Naive thymus-derived CD8-positive, alpha-beta T cell (primary cell): Measurements from ENCODE around the gene MAPK1. TPM values are rescaled to one million over a fixed set of nuclear protein-coding genes. Genes with fewer than 3 reads are reported as not detected.
A peak's percentile ranks its signal among the peaks of the same experiment; 100 is the strongest.
"Not testable (repeated sequence)": the region's sequence is repeated elsewhere in the genome, so short reads cannot be mapped to it uniquely, and the experiment has no call there.

ENCODE experiments used
- ATAC-seq, 2 donors: fragments of 150-1000 bp; cut with Tn5 transposase in 1 of 2; sonication (Bioruptor Pico), chemical (Tn5 transposase) in 1 of 2; 1 replicate in 1 of 2; 2 replicates in 1 of 2; pipeline ENCODE4 v1.10.0; 2021; ENCODE audit warnings: mild to moderate bottlenecking in 2 of 2, moderate library complexity in 2 of 2
- POLR2A ChIA-PET: fragments of 350-600 bp; sonication (Branson Sonifier 250); formaldehyde crosslinking; loops from one replicate; lab custom pipeline; 2021; ENCODE audit warnings: antibody characterized with exemption; lab: Charles Lee
- DNase-seq, 10 donors: peaks; one replicate each; pipeline versions ENCODE4 v3.0.0 to v3.0.0-alpha.2; 2020 to 2022
- H3K27ac Mint-ChIP-seq, 10 donors: one replicate each; pipeline ENCODE4 v1.8.0; 2020 to 2022; ENCODE audit warnings: mild to moderate bottlenecking in 10 of 10, mixed read lengths in 10 of 10, moderate library complexity in 4 of 10, inconsistent platforms in 1 of 10
- H3K27me3 Mint-ChIP-seq, 5 donors: one replicate each; pipeline ENCODE4 v1.8.0; 2021 to 2022; ENCODE audit warnings: mixed read lengths in 5 of 5
- H3K36me3 Mint-ChIP-seq, 3 donors: one replicate each; pipeline ENCODE4 v1.8.0; 2020 to 2022; ENCODE audit warnings: mixed read lengths in 3 of 3, mild to moderate bottlenecking in 2 of 3, inconsistent platforms in 1 of 3
- H3K4me1 Mint-ChIP-seq, 4 donors: one replicate each; pipeline ENCODE4 v1.8.0; 2021 to 2022; ENCODE audit warnings: mixed read lengths in 4 of 4
- H3K4me3 Mint-ChIP-seq, 10 donors: one replicate each; pipeline ENCODE4 v1.8.0; 2020 to 2022; ENCODE audit warnings: mild to moderate bottlenecking in 10 of 10, mixed read lengths in 10 of 10, moderate library complexity in 6 of 10, inconsistent platforms in 1 of 10
- H3K9me3 Mint-ChIP-seq, 9 donors: one replicate each; pipeline ENCODE4 v1.8.0; 2020 to 2022; ENCODE audit warnings: mixed read lengths in 9 of 9, mild to moderate bottlenecking in 3 of 9, inconsistent platforms in 1 of 9, moderate library complexity in 1 of 9
- polyA plus RNA-seq, 3 donors: library from polyadenylated mRNA; unstranded; fragments of 300-500 nt; fragmentation: Illumina TruSeq; gene quantifications; one replicate each; pipeline ENCODE4 v1.2.3, GENCODE V29; 2021
- total RNA-seq, 8 experiments: library from RNA in 2 of 8; stranded (reverse) in 2 of 8; gene quantifications; one replicate each; pipeline ENCODE4 v1.2.3 and lab custom pipeline; 2021 to 2026

MAPK1 gene
- total and polyA plus RNA-seq, 5 experiments from 2014 or later, result 62.9 to 119 (median 92.8) TPM

DNA sequence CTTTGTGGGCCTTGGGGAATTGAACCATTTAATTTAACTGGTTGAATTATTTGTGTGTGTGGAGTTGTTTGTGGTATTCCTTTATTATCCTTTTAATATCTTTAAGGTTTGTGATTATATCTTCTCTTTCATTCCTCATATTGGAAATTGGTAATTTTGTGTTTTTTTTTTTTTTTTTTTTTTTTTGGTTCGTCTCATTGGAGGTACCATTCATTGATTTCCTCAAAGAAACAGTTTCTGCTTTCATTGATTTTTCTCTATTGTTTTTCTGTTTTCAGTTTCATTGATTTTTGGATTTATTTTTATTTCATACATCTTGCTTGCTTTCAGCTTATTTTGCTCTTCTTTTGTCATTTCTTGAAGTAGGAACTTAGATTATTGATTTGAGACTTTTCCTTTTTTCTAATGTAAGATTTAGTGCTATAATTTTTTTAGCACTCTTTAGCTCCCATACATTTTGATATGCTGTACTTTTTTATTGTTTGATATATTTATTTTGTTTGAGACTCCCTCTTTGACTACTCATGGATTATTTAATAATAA lies 31.0 kb upstream of the MAPK1 start:
- H3K36me3 Mint-ChIP-seq, result no peaks in the 10 kb centered on the region
- peak overlapping the region in 1 of 10 donors; percentile 12 for H3K27ac Mint-ChIP-seq
- ATAC-seq (no peak), DNase-seq (no peak)
- H3K4me3 Mint-ChIP-seq, result no peak overlapping the region
- POLR2A ChIA-PET, result no interaction called here
- no peaks in the 10 kb centered on the region for H3K4me1 Mint-ChIP-seq
- H3K9me3 Mint-ChIP-seq, result no peaks in the 10 kb centered on the region
- peaks cover 0 to 1% (median 0%) of the 10 kb centered on the region in 5 donors for H3K27me3 Mint-ChIP-seq

DNA sequence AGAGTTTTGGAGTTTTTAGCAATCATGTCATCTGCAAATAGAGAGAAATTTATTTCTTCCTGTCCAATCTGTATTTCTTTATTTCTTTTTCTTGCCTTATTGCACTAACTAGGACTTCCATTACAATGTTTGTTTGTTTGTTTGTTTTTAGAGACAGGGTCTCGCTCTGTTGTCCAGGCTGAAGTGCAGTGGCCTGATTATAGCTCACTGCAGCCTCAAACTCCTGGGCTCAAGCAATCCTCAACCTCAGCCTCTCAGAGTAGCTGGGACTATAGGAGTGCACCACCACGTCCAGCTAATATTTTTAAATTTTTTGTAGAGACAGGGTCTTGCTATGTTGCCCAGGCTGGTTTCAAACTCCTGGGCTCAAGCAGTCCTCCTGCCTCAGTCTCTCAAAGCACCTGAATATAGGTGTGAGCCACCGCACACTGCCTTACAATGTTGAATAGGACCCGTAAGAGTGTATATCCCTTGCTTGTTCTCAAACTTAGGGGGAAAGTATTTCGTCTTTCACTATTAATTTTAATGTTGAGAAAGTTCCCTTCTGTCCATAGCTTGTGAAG lies 29.6 kb upstream of the MAPK1 start:
- no peak for DNase-seq
- H3K27me3 Mint-ChIP-seq, result peaks cover 0 to 1% (median 0%) of the 10 kb centered on the region in 5 donors
- no peak for ATAC-seq
- no peak overlapping the region for H3K4me3 Mint-ChIP-seq
- H3K27ac Mint-ChIP-seq, result peak overlapping the region in 1 of 10 donors; percentile 51
- POLR2A ChIA-PET, result no interaction called here
- H3K9me3 Mint-ChIP-seq, result no peaks in the 10 kb centered on the region
- no peaks in the 10 kb centered on the region for H3K36me3 Mint-ChIP-seq
- no peaks in the 10 kb centered on the region for H3K4me1 Mint-ChIP-seq

DNA sequence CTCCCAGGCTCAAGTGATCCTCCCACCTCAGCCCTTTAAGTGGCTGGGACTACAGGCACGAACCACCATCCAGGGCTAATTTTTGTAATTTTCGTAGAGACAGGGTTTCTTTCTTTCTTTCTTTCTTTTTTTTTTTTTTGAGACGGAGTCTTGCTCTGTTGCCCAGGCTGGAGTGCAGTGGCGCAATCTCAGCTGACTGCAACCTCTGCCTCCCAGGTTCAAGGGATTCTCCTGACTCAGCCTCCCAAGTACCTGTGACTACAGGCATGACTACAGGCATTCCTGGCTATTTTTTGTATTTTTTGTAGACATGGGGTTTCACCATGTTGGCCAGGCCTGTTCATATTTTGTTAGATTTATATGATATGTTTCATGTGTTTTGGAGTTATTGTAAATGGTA lies 28.8 kb upstream of the MAPK1 start:
- H3K27ac Mint-ChIP-seq, result peak overlapping the region in 1 of 10 donors; percentile 37
- H3K36me3 Mint-ChIP-seq, H3K4me1 Mint-ChIP-seq, POLR2A ChIA-PET, H3K27me3 Mint-ChIP-seq, H3K9me3 Mint-ChIP-seq, DNase-seq, ATAC-seq, H3K4me3 Mint-ChIP-seq: not testable (repeated sequence)

DNA sequence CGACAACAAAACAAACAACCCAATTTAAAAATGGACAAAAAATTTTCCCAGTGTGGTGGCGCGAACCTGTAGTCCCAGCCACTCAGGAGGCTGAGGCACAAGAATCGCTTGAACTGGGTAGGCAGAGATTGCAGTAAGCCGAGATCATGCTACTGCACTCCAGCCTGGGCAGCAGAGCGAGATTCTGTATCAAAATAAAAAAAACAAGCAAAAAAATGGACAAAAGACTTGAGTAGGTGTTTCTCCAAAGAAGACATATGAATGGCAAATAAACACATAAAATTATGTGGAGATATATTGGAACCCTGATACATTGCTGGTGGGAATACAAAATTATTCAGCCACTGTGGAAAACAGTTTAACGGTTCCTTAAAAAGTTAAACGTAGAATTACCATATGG lies 27.4 kb upstream of the MAPK1 start:
- H3K27me3 Mint-ChIP-seq, result peaks cover 0 to 4% (median 0%) of the 10 kb centered on the region in 5 donors
- peaks cover 0 to 2% (median 0%) of the 10 kb centered on the region in 3 donors for H3K36me3 Mint-ChIP-seq
- H3K4me3 Mint-ChIP-seq, result no peak overlapping the region
- no peaks in the 10 kb centered on the region for H3K9me3 Mint-ChIP-seq
- H3K27ac Mint-ChIP-seq, result no peak overlapping the region
- H3K4me1 Mint-ChIP-seq, result no peaks in the 10 kb centered on the region
- POLR2A ChIA-PET, result no interaction called here
- ATAC-seq, result no peak
- no peak for DNase-seq

- Mint-ChIP-seq H3K27me3 (peaks cover 0 to 4% (median 0%) of the 10 kb centered on the region in 5 donors), H3K27ac (no peak overlapping the region), H3K36me3 (peaks cover 0 to 2% (median 0%) of the 10 kb centered on the region in 3 donors), H3K9me3 (no peaks in the 10 kb centered on the region), H3K4me1 (no peaks in the 10 kb centered on the region), H3K4me3 (no peak overlapping the region)
- POLR2A ChIA-PET, result no interaction called here
- no peak for ATAC-seq
- DNase-seq, result no peak
Measured at GRCh38 chr22:21889251-21889990, 22.0 kb upstream of the MAPK1 start.

GRCh38 chr22:21887841-21888240 lies 20.4 kb upstream of the MAPK1 start:
- H3K27me3 Mint-ChIP-seq, result peaks cover 0 to 4% (median 0%) of the 10 kb centered on the region in 5 donors
- no peaks in the 10 kb centered on the region for H3K4me1 Mint-ChIP-seq
- ATAC-seq, result no peak
- POLR2A ChIA-PET, result no interaction called here
- H3K27ac Mint-ChIP-seq, result no peak overlapping the region
- H3K36me3 Mint-ChIP-seq, result peaks cover 0 to 2% (median 0%) of the 10 kb centered on the region in 3 donors
- no peak overlapping the region for H3K4me3 Mint-ChIP-seq
- no peak for DNase-seq
- no peaks in the 10 kb centered on the region for H3K9me3 Mint-ChIP-seq

DNA sequence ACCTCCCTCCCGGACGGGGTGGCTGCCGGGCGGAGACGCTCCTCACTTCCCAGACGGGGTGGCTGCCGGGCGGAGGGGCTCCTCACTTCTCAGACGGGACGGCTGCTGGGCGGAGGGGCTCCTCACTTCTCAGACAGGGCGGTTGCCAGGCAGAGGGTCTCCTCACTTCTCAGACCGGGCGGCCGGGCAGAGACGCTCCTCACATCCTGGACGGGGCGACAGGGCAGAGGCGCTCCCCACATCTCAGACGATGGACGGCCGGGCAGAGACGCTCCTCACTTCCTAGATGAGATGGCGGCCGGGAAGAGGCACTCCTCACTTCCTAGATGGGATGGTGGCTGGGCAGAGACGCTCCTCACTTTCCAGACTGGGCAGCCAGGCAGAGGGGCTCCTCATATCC lies 16.5 kb upstream of the MAPK1 start:
- POLR2A ChIA-PET, H3K9me3 Mint-ChIP-seq, H3K27ac Mint-ChIP-seq, H3K36me3 Mint-ChIP-seq, H3K27me3 Mint-ChIP-seq, H3K4me1 Mint-ChIP-seq, ATAC-seq, H3K4me3 Mint-ChIP-seq, DNase-seq: not testable (repeated sequence)

GRCh38 chr22:21882754-21883333 lies 15.4 kb upstream of the MAPK1 start:
- H3K9me3 Mint-ChIP-seq, POLR2A ChIA-PET, H3K36me3 Mint-ChIP-seq, ATAC-seq, DNase-seq, H3K27me3 Mint-ChIP-seq, H3K4me3 Mint-ChIP-seq, H3K4me1 Mint-ChIP-seq: not testable (repeated sequence)
- H3K27ac Mint-ChIP-seq, result peak overlapping the region in 1 of 10 donors; percentile 27

DNA sequence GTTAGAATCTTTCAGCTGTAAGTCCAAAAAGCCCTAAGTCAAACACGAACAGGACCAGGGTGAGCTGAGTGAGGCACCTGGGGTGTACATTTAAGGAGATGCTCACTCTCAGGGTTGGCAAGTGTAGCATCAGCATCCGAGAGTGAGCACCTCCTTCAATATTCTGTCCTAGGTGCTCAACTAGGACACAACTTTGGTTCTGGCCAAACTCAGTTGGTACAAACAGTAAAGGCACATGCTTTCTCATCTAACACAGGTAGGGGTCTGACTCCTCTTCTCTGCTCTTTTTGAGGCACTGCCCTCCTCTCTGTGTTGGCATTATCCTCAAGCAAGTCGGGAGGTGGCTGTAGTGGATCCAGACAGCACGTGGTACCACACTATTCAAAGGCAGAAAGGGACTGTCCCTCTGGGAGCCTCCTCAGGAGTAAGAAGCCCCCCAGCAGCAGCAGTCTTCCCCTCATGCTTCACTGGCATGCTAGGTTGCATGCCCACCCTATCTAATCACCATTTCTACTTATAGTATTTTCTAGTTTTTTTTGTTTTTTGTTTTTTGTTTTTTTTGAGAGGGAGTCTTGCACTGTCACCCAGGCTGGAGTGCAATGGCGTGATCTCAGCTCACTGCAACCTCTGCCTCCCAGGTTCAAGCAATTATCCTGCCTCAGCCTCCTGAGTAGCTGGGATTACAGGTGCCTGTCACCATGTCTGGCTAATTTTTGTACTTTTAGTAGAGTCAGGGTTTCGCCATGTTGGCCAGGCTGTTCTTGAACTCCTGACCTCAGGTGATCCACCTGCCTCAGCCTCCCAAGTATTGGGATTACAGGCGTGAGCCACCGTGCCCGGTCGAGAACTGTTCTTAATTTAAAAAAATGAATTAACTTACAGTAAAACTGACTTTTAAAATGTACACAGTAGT lies 14.7 kb upstream of the MAPK1 start:
- Mint-ChIP-seq H3K4me3 (no peak overlapping the region), H3K4me1 (no peaks in the 10 kb centered on the region), H3K27ac (no peak overlapping the region), H3K27me3 (no peaks in the 10 kb centered on the region), H3K36me3 (no peaks in the 10 kb centered on the region), H3K9me3 (no peaks in the 10 kb centered on the region)
- ATAC-seq (no peak), DNase-seq (no peak)
- POLR2A ChIA-PET, result no interaction called here

GRCh38 chr22:21876486-21877176 lies 9.2 kb upstream of the MAPK1 start:
- H3K27ac Mint-ChIP-seq, result peak overlapping the region in 1 of 10 donors; percentile 44
- H3K4me3 Mint-ChIP-seq, result no peak overlapping the region
- no peak for DNase-seq
- H3K9me3 Mint-ChIP-seq, result no peaks in the 10 kb centered on the region
- POLR2A ChIA-PET, result no interaction called here
- no peak for ATAC-seq
- peaks cover 0 to 2% (median 0%) of the 10 kb centered on the region in 3 donors for H3K36me3 Mint-ChIP-seq
- H3K27me3 Mint-ChIP-seq, result no peaks in the 10 kb centered on the region
- peaks cover 0 to 6% (median 4%) of the 10 kb centered on the region in 4 donors for H3K4me1 Mint-ChIP-seq

DNA sequence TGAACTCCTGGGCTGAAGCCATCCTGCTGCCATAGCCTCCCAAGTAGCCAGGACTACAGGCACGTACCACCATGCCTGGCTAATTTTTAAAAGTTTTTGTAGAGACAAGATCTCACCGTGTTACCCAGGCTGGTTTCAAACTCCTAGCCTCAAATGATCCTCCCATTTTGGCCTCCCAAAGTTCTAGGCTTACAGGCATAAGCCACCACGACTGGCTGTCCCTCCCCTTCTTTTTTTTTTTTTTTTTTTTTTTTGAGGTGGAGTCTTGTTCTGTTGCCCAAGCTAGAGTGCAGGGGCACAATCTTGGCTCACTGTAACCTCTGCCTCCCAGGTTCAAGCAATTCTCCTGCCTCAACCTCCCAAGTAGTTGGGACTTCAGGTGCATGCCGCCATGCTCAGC lies 7.5 kb upstream of the MAPK1 start:
- H3K9me3 Mint-ChIP-seq, DNase-seq, H3K4me1 Mint-ChIP-seq, H3K36me3 Mint-ChIP-seq, H3K27me3 Mint-ChIP-seq, H3K4me3 Mint-ChIP-seq, POLR2A ChIA-PET, H3K27ac Mint-ChIP-seq, ATAC-seq: not testable (repeated sequence)

GRCh38 chr22:21873619-21874018 lies 6.2 kb upstream of the MAPK1 start:
- Mint-ChIP-seq H3K9me3 (no peaks in the 10 kb centered on the region), H3K4me3 (no peak overlapping the region), H3K36me3 (peaks cover 0 to 2% (median 0%) of the 10 kb centered on the region in 3 donors), H3K27ac (no peak overlapping the region), H3K4me1 (peaks cover 2 to 14% (median 8%) of the 10 kb centered on the region in 4 donors), H3K27me3 (no peaks in the 10 kb centered on the region)
- DNase-seq (no peak), ATAC-seq (no peak)
- POLR2A ChIA-PET, result no interaction called here
